GM20000 (cell line): ENCODE results near the gene ALDH1B1.

Experiments used
- DNase-seq: peaks from one replicate; pipeline ENCODE4 v3.0.0; 2012; ENCODE audit warnings: low spot score
- TF ChIP-seq, protein P1 (sequence below): IDR thresholded peaks from 2 replicates; pipeline ENCODE4 v1.5.1; 2012; ENCODE audit warnings: mild to moderate bottlenecking, control low read depth; ENCODE audit errors: extremely low read depth, missing control alignments

ALDH1B1 gene

GRCh38 chr9:38362852-38363588 is 29.5 kb upstream of the ALDH1B1 start:
- DNase-seq, result peak; percentile 69
- TF ChIP-seq, protein P1, sequence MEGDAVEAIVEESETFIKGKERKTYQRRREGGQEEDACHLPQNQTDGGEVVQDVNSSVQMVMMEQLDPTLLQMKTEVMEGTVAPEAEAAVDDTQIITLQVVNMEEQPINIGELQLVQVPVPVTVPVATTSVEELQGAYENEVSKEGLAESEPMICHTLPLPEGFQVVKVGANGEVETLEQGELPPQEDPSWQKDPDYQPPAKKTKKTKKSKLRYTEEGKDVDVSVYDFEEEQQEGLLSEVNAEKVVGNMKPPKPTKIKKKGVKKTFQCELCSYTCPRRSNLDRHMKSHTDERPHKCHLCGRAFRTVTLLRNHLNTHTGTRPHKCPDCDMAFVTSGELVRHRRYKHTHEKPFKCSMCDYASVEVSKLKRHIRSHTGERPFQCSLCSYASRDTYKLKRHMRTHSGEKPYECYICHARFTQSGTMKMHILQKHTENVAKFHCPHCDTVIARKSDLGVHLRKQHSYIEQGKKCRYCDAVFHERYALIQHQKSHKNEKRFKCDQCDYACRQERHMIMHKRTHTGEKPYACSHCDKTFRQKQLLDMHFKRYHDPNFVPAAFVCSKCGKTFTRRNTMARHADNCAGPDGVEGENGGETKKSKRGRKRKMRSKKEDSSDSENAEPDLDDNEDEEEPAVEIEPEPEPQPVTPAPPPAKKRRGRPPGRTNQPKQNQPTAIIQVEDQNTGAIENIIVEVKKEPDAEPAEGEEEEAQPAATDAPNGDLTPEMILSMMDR, result peak; percentile 29

GRCh38 chr9:38363589-38363925 is 28.9 kb upstream of the ALDH1B1 start:
- TF ChIP-seq, protein P1, result no peak
- DNase-seq, result no peak

- no peak for DNase-seq
- TF ChIP-seq, protein P1, result no peak
These were observed 24.6 kb upstream of the ALDH1B1 start for GRCh38 chr9:38367898-38368297.

DNA sequence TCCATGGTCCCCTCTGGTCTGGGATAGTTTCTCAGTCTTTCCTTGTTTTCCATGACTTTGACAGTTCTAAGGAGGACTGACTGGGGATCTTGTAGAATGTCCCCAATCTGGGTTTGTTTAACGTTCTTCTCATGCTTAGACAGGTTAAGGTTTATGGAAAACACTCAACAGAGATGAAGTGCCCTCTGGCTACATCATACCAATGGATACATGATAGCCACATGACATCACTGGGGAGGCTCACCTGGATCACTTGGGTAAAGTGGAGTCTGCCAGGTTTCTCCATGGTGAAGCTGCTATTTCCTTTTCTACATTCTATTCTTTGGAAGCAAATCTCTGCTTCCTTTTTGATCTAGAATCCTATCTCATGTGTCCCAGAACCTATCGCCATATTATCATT is 23.8 kb upstream of the ALDH1B1 start:
- TF ChIP-seq, protein P1, result no peak

DNA sequence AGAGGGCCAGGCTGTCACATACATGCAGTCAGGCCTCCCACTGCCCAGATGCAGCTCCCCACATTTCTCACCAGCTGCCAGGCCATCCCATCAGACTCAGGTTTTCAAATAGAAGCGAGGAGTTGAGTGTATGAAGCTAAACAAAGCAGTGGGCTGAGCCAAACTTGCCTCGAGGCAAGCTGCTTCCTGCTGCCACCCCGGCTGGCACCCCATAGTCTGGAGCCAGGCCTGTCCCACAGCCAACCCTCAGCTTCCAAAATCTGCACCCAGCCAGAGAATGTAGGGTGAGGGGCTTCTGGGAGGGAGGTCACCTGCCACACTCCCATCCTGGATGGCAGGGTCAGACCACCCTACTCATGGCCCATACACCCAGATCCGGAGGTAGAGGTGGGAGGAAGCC is 22.3 kb upstream of the ALDH1B1 start:
- TF ChIP-seq, protein P1, result no peak

More for the DNA sequence above, 23.8 kb upstream of the ALDH1B1 start:
- DNase-seq, result no peak

GRCh38 chr9:38371495-38371894 is 21.0 kb upstream of the ALDH1B1 start:
- peak; percentile 75 for DNase-seq
- TF ChIP-seq, protein P1, result no peak

More for the DNA sequence above, 22.3 kb upstream of the ALDH1B1 start:
- DNase-seq, result no peak

DNA sequence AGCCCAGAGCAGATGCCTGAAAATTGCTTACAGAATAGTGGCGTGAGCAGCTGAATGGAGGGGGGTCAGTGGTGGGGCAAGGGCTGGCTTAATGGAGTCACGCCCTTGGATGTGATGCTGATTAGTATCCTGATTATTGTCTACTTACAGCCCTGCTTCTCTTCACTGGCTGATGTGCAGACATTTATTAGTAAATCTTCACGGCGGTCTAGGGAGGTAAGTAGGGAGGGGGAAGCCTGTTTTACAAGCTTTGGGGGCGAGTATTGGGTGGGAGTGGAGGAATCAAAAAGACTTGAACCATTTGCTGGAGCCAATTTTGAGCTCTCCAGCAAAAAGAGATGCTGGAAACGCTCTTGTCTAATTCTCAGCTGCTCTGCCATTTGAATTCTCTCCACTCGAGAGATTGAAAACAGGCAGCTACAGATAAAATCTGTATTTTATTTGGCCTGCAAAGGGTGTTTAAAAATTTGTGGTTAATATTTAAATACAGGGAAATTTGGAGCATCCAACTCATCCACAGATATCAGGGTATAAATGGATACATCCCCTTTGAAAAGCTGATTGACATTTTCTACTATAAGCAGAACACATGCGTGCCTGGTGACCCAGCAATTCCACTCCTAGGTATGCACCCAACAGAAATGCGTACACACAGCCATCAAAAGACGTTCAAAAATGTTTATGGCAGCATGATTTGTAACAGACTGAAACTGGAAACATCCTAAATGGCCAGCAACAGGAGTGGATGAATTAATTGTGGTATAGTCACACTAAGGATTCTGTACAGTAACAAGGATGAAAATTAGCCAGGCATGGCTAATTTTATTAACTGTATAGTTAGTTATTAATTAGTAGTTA is 19.5 kb upstream of the ALDH1B1 start:
- TF ChIP-seq, protein P1, result no peak

More for the DNA sequence above, 19.5 kb upstream of the ALDH1B1 start:
- DNase-seq, result no peak
